ENCODE results near the gene UBE2E2. TPM values are rescaled to one million over a fixed set of nuclear protein-coding genes. Genes with fewer than 3 reads are reported as not detected.

The UBE2E2 gene
- total RNA-seq, 2 experiments from 2014 or later = 14.1 to 20.2 TPM

GRCh38 chr3:23494967-23495366 is 291.8 kb downstream of the UBE2E2 start:
- H3K4me3 Mint-ChIP-seq = no peak overlapping the region
- ChIA-PET CTCF (no interaction called here), POLR2A (no interaction called here)
- TF ChIP-seq, protein P1, sequence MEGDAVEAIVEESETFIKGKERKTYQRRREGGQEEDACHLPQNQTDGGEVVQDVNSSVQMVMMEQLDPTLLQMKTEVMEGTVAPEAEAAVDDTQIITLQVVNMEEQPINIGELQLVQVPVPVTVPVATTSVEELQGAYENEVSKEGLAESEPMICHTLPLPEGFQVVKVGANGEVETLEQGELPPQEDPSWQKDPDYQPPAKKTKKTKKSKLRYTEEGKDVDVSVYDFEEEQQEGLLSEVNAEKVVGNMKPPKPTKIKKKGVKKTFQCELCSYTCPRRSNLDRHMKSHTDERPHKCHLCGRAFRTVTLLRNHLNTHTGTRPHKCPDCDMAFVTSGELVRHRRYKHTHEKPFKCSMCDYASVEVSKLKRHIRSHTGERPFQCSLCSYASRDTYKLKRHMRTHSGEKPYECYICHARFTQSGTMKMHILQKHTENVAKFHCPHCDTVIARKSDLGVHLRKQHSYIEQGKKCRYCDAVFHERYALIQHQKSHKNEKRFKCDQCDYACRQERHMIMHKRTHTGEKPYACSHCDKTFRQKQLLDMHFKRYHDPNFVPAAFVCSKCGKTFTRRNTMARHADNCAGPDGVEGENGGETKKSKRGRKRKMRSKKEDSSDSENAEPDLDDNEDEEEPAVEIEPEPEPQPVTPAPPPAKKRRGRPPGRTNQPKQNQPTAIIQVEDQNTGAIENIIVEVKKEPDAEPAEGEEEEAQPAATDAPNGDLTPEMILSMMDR (IDR thresholded peaks at IDR 0.05) = no peak
- DNase-seq = no peak
- Histone ChIP-seq H3K9me3 (ENCODE audit: control insufficient read depth in 1 of 2, insufficient read depth in 1 of 2, low read length in 2 of 2) (no peaks in the 10 kb centered on the region), H3K4me3 (ENCODE audit: low read length) (no peak overlapping the region), H3K27me3 (ENCODE audit: control insufficient read depth in 1 of 2, insufficient read depth in 2 of 2, low read length in 2 of 2) (no peaks in the 10 kb centered on the region), H3K27ac (ENCODE audit: low read depth in 1 of 2, low read length in 2 of 2) (no peak overlapping the region), H3K4me1 (ENCODE audit: insufficient read depth, low read length) (no peaks in the 10 kb centered on the region), H3K36me3 (ENCODE audit: insufficient read depth, low read length) (no peaks in the 10 kb centered on the region)
- H3K36me3 Mint-ChIP-seq (ENCODE audit: low read depth) = no peaks in the 10 kb centered on the region
- no peak for ATAC-seq (ENCODE audit: poor library complexity)
- H3K27ac Mint-ChIP-seq = no peak overlapping the region
- no peaks in the 10 kb centered on the region for H3K27me3 Mint-ChIP-seq
- no peaks in the 10 kb centered on the region for H3K9me3 Mint-ChIP-seq
- no peaks in the 10 kb centered on the region for H3K4me1 Mint-ChIP-seq (ENCODE audit: low read depth)
- intact Hi-C loops (cut with DNase I, micrococcal nuclease) = no loop called here

DNA sequence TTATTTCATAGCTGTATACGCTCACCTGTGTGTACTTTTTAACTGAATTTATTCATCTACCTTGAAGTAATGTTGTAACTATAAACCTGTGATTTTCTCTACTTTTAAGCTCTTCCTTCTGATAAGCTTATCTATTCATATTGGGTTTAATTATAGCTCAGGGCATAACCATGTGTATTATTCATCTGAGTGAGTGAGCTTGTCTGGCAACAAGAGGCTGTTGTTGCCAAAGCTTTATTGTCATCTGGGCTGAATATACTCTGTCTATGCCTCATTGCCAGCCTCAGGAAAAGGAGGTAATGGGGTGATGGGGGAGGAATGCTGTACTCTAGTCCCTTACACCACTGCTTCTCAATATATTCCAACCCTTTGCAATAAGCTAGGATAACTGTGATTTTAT is 292.4 kb downstream of the UBE2E2 start:
- no peak for ATAC-seq (ENCODE audit: poor library complexity)
- H3K36me3 Mint-ChIP-seq (ENCODE audit: low read depth) = peaks cover under 1% of the 10 kb centered on the region
- H3K4me3 Mint-ChIP-seq = no peak overlapping the region
- no peaks in the 10 kb centered on the region for H3K9me3 Mint-ChIP-seq
- Histone ChIP-seq H3K27me3 (ENCODE audit: control insufficient read depth in 1 of 2, insufficient read depth in 2 of 2, low read length in 2 of 2) (no peaks in the 10 kb centered on the region), H3K27ac (ENCODE audit: low read depth in 1 of 2, low read length in 2 of 2) (no peak overlapping the region), H3K4me3 (ENCODE audit: low read length) (no peak overlapping the region), H3K9me3 (ENCODE audit: control insufficient read depth in 1 of 2, insufficient read depth in 1 of 2, low read length in 2 of 2) (no peaks in the 10 kb centered on the region), H3K36me3 (ENCODE audit: insufficient read depth, low read length) (no peaks in the 10 kb centered on the region), H3K4me1 (ENCODE audit: insufficient read depth, low read length) (no peaks in the 10 kb centered on the region)
- DNase-seq = no peak
- no peaks in the 10 kb centered on the region for H3K27me3 Mint-ChIP-seq
- no peak overlapping the region for H3K27ac Mint-ChIP-seq
- CTCF ChIA-PET = no interaction called here
- no peaks in the 10 kb centered on the region for H3K4me1 Mint-ChIP-seq (ENCODE audit: low read depth)
- POLR2A ChIA-PET = no interaction called here
- TF ChIP-seq, protein P1 (IDR thresholded peaks at IDR 0.05) = no peak
- intact Hi-C loops (cut with DNase I, micrococcal nuclease) = no loop called here

DNA sequence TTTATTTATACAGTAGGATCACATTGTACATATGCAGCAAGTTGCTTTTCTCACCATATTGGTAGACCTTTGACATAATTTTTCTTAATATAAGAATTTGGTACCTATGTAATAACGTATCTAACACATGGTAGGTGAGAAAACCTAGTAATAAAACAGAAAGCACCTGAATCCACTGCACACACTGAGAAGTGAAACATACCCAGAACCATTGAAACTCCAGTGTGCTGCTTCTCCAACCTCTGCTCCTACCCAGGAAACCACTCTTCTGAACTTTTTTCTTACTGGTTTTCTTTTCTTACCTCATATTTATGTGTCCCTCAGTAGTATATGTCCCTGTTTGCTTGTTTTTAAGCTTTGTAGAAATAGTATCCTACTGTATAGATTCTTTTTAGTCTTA is 293.0 kb downstream of the UBE2E2 start:
- DNase-seq = no peak
- no peak overlapping the region for H3K27ac Mint-ChIP-seq
- no peak for ATAC-seq (ENCODE audit: poor library complexity)
- intact Hi-C loops (cut with DNase I, micrococcal nuclease) = no loop called here
- Histone ChIP-seq H3K36me3 (ENCODE audit: insufficient read depth, low read length) (no peaks in the 10 kb centered on the region), H3K9me3 (ENCODE audit: control insufficient read depth in 1 of 2, insufficient read depth in 1 of 2, low read length in 2 of 2) (no peaks in the 10 kb centered on the region), H3K4me3 (ENCODE audit: low read length) (no peak overlapping the region), H3K27me3 (ENCODE audit: control insufficient read depth in 1 of 2, insufficient read depth in 2 of 2, low read length in 2 of 2) (no peaks in the 10 kb centered on the region), H3K4me1 (ENCODE audit: insufficient read depth, low read length) (no peaks in the 10 kb centered on the region), H3K27ac (ENCODE audit: low read depth in 1 of 2, low read length in 2 of 2) (no peak overlapping the region)
- H3K27me3 Mint-ChIP-seq = no peaks in the 10 kb centered on the region
- H3K9me3 Mint-ChIP-seq = no peaks in the 10 kb centered on the region
- peaks cover 4% of the 10 kb centered on the region for H3K36me3 Mint-ChIP-seq (ENCODE audit: low read depth)
- CTCF ChIA-PET = no interaction called here
- POLR2A ChIA-PET = no interaction called here
- H3K4me3 Mint-ChIP-seq = no peak overlapping the region
- TF ChIP-seq, protein P1 (IDR thresholded peaks at IDR 0.05) = no peak
- H3K4me1 Mint-ChIP-seq (ENCODE audit: low read depth) = no peaks in the 10 kb centered on the region

All from CD4-positive, alpha-beta T cell (primary cell).